MM.1S (cell line): Measurements from ENCODE around the gene TCF3.

ENCODE experiments used
- DNase-seq: peaks from one replicate; pipeline ENCODE4 v3.0.0-alpha.2; 2015
- H2AFZ ChIP-seq: fragments of 300-600 bp; sonication (generic); 2 replicates; pipeline ENCODE4 v1.6.0; 2016; ENCODE audit warnings: antibody characterized with exemption, low read length
- H3F3A ChIP-seq: fragments of 300-600 bp; sonication (generic); 2 replicates; pipeline ENCODE4 v1.6.1; 2016; ENCODE audit warnings: mild to moderate bottlenecking, antibody characterized with exemption, low read length, moderate library complexity, mixed read lengths; ENCODE audit not compliant: insufficient read depth
- H3K27ac ChIP-seq: fragments of 300-600 bp; sonication (generic); 2 replicates; pipeline ENCODE4 v1.5.1; 2016; ENCODE audit warnings: mild to moderate bottlenecking, low read length
- H3K27me3 ChIP-seq: fragments of 300-600 bp; sonication (generic); replicated peaks from 2 replicates; pipeline ENCODE4 v1.6.0; 2016; ENCODE audit warnings: low read length; ENCODE audit not compliant: insufficient read depth
- H3K36me3 ChIP-seq: fragments of 300-600 bp; sonication (generic); replicated peaks from 2 replicates; pipeline ENCODE4 v1.6.1; 2016; ENCODE audit warnings: mild to moderate bottlenecking, low read length, mixed read lengths; ENCODE audit not compliant: insufficient read depth
- H3K4me1 ChIP-seq: fragments of 300-600 bp; sonication (generic); 2 replicates; pipeline ENCODE4 v1.6.1; 2016; ENCODE audit warnings: low read length, mixed read lengths
- H3K4me2 ChIP-seq: fragments of 300-600 bp; sonication (generic); 2 replicates; pipeline ENCODE4 v1.6.0; 2016; ENCODE audit warnings: low read depth, low read length
- H3K4me3 ChIP-seq: fragments of 300-600 bp; sonication (generic); 2 replicates; pipeline ENCODE4 v1.5.1; 2016; ENCODE audit warnings: low read length, mixed read lengths
- H3K79me2 ChIP-seq: fragments of 300-600 bp; sonication (generic); 2 replicates; pipeline ENCODE4 v1.6.1; 2016; ENCODE audit warnings: mixed run types, low read length, mixed read lengths
- H3K9ac ChIP-seq: fragments of 300-600 bp; sonication (generic); 2 replicates; pipeline ENCODE4 v1.6.1; 2016; ENCODE audit warnings: low read length, mixed read lengths
- H3K9me2 ChIP-seq: fragments of 300-600 bp; sonication (generic); replicated peaks from 2 replicates; pipeline ENCODE4 v1.6.1; 2016; ENCODE audit warnings: mild to moderate bottlenecking, low read length, mixed read lengths; ENCODE audit not compliant: insufficient read depth
- H3K9me3 ChIP-seq: fragments of 300-600 bp; sonication (generic); replicated peaks from 2 replicates; pipeline ENCODE4 v1.6.1; 2016; ENCODE audit warnings: mild to moderate bottlenecking, low read length, mixed read lengths; ENCODE audit not compliant: insufficient read depth
- H4K20me1 ChIP-seq: fragments of 300-600 bp; sonication (generic); 2 replicates; pipeline ENCODE4 v1.6.1; 2016; ENCODE audit warnings: mild to moderate bottlenecking, low read length, moderate library complexity, mixed read lengths; ENCODE audit not compliant: insufficient read depth
- EZH2 ChIP-seq: fragments of 300-600 bp; sonication (generic); optimal IDR thresholded peaks from 2 replicates; pipeline ENCODE3; 2017; ENCODE audit warnings: low read depth, mild to moderate bottlenecking, antibody characterized with exemption, low read length, mixed read lengths
- EZH2phosphoT487 ChIP-seq: fragments of 300-600 bp; sonication (generic); IDR thresholded peaks from 2 replicates; pipeline ENCODE4 v1.6.1; 2018; ENCODE audit warnings: antibody characterized with exemption, low read length
- TF ChIP-seq, protein P1 (sequence below): fragments of 300-600 bp; sonication (generic); IDR thresholded peaks from 2 replicates; pipeline ENCODE4 v1.5.1; 2016; ENCODE audit warnings: antibody characterized with exemption, low read length, mixed read lengths

Gene TCF3

GRCh38 chr19:1574354-1575136, 77.9 kb downstream of the TCF3 start:
- no peak for DNase-seq
- Histone ChIP-seq H3K4me3 (no peak overlapping the region), H3K9me3 (no peaks in the 10 kb centered on the region), H3K27ac (no peak overlapping the region), H3K4me2 (no peak overlapping the region), H3K79me2 (no peaks in the 10 kb centered on the region), H3K4me1 (no peaks in the 10 kb centered on the region), H3K9ac (no peak overlapping the region), H3F3A (no peaks in the 10 kb centered on the region), H3K27me3 (peaks cover 34% of the 10 kb centered on the region), H2AFZ (no peak overlapping the region), H3K9me2 (no peaks in the 10 kb centered on the region), H3K36me3 (no peaks in the 10 kb centered on the region; the same call in 1 of the 2 replicates), H4K20me1 (no peaks in the 10 kb centered on the region)
- no peak for TF ChIP-seq EZH2phosphoT487
- no peak for TF ChIP-seq EZH2
- TF ChIP-seq, protein P1, sequence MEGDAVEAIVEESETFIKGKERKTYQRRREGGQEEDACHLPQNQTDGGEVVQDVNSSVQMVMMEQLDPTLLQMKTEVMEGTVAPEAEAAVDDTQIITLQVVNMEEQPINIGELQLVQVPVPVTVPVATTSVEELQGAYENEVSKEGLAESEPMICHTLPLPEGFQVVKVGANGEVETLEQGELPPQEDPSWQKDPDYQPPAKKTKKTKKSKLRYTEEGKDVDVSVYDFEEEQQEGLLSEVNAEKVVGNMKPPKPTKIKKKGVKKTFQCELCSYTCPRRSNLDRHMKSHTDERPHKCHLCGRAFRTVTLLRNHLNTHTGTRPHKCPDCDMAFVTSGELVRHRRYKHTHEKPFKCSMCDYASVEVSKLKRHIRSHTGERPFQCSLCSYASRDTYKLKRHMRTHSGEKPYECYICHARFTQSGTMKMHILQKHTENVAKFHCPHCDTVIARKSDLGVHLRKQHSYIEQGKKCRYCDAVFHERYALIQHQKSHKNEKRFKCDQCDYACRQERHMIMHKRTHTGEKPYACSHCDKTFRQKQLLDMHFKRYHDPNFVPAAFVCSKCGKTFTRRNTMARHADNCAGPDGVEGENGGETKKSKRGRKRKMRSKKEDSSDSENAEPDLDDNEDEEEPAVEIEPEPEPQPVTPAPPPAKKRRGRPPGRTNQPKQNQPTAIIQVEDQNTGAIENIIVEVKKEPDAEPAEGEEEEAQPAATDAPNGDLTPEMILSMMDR: no peak

GRCh38 chr19:1572795-1573194, 79.6 kb downstream of the TCF3 start:
- TF ChIP-seq, protein P1: no peak
- TF ChIP-seq EZH2phosphoT487 (no peak), EZH2 (no peak)
- H2AFZ ChIP-seq: no peak overlapping the region
- H3K9ac ChIP-seq: no peak overlapping the region
- no peak overlapping the region for H3K27ac ChIP-seq
- no peak overlapping the region for H3K4me2 ChIP-seq
- H3F3A ChIP-seq: no peaks in the 10 kb centered on the region
- H4K20me1 ChIP-seq: no peaks in the 10 kb centered on the region
- H3K4me3 ChIP-seq: no peak overlapping the region
- H3K9me3 ChIP-seq: no peaks in the 10 kb centered on the region
- no peaks in the 10 kb centered on the region for H3K79me2 ChIP-seq
- no peak for DNase-seq
- peaks cover 5% of the 10 kb centered on the region for H3K4me1 ChIP-seq
- peaks cover 45% of the 10 kb centered on the region for H3K27me3 ChIP-seq
- no peaks in the 10 kb centered on the region; the same call in 1 of the 2 replicates for H3K36me3 ChIP-seq
- no peaks in the 10 kb centered on the region for H3K9me2 ChIP-seq

DNA sequence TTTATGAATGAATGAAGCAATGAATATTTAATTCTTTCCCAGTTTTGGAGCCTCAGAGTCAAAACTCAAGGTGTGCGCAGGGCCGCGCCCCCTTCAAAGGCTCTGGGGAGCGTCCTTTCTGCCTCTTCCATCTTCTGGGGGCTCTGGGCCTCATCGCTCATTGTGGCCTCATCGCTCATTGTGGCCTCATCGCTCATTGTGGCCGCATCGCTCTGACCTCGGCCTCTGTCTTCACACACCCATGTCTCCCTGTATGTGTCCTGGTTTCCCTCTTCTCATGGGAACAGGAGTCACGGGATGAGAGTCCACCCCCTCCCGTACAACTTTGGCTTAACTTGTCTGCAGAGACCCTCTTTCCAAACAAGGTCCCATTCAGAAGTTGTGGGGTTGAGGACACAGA, 81.1 kb downstream of the TCF3 start:
- Histone ChIP-seq H3K9me3 (no peaks in the 10 kb centered on the region), H3K4me3 (no peak overlapping the region), H3K79me2 (peaks cover 4% of the 10 kb centered on the region), H2AFZ (no peak overlapping the region), H3K36me3 (no peaks in the 10 kb centered on the region), H3F3A (no peaks in the 10 kb centered on the region), H4K20me1 (no peaks in the 10 kb centered on the region), H3K27me3 (peaks cover 45% of the 10 kb centered on the region), H3K27ac (no peak overlapping the region), H3K9ac (no peak overlapping the region), H3K4me2 (no peak overlapping the region), H3K9me2 (no peaks in the 10 kb centered on the region), H3K4me1 (peaks cover 5% of the 10 kb centered on the region)
- TF ChIP-seq EZH2phosphoT487 (no peak), EZH2 (no peak)
- TF ChIP-seq, protein P1: no peak
- no peak for DNase-seq
